ENCODE data around the gene PLEKHG2.
A peak's percentile ranks its signal among the peaks of the same experiment; 100 is the strongest.

PLEKHG2 gene

GRCh38 chr19:39405261-39405957 lies 7.1 kb upstream of the PLEKHG2 start:
- no peaks in the 10 kb centered on the region for H3K9me3 ChIP-seq (ENCODE audit: severe bottlenecking)
- no peak overlapping the region for H3K27ac ChIP-seq
- no peaks in the 10 kb centered on the region for H3K36me3 ChIP-seq
- no peaks in the 10 kb centered on the region for H3K27me3 ChIP-seq (ENCODE audit: insufficient read depth, low read depth, severe bottlenecking)
- TF ChIP-seq, protein P1, sequence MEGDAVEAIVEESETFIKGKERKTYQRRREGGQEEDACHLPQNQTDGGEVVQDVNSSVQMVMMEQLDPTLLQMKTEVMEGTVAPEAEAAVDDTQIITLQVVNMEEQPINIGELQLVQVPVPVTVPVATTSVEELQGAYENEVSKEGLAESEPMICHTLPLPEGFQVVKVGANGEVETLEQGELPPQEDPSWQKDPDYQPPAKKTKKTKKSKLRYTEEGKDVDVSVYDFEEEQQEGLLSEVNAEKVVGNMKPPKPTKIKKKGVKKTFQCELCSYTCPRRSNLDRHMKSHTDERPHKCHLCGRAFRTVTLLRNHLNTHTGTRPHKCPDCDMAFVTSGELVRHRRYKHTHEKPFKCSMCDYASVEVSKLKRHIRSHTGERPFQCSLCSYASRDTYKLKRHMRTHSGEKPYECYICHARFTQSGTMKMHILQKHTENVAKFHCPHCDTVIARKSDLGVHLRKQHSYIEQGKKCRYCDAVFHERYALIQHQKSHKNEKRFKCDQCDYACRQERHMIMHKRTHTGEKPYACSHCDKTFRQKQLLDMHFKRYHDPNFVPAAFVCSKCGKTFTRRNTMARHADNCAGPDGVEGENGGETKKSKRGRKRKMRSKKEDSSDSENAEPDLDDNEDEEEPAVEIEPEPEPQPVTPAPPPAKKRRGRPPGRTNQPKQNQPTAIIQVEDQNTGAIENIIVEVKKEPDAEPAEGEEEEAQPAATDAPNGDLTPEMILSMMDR (IDR thresholded peaks at IDR 0.05; ENCODE audit: low read depth, low read length) = no peak
- no peak overlapping the region for H3K4me3 ChIP-seq (ENCODE audit: low read depth, low read length)
- DNase-seq = no peak

GRCh38 chr19:39405958-39406655 lies 6.4 kb upstream of the PLEKHG2 start:
- H3K27me3 ChIP-seq (ENCODE audit: insufficient read depth, low read depth, severe bottlenecking) = no peaks in the 10 kb centered on the region
- no peaks in the 10 kb centered on the region for H3K36me3 ChIP-seq
- no peaks in the 10 kb centered on the region for H3K9me3 ChIP-seq (ENCODE audit: severe bottlenecking)
- peak; percentile 55 for DNase-seq
- TF ChIP-seq, protein P1 (IDR thresholded peaks at IDR 0.05; ENCODE audit: low read depth, low read length) = no peak
- H3K27ac ChIP-seq = no peak overlapping the region
- H3K4me3 ChIP-seq (ENCODE audit: low read depth, low read length) = peak overlapping the region; percentile 74

DNA sequence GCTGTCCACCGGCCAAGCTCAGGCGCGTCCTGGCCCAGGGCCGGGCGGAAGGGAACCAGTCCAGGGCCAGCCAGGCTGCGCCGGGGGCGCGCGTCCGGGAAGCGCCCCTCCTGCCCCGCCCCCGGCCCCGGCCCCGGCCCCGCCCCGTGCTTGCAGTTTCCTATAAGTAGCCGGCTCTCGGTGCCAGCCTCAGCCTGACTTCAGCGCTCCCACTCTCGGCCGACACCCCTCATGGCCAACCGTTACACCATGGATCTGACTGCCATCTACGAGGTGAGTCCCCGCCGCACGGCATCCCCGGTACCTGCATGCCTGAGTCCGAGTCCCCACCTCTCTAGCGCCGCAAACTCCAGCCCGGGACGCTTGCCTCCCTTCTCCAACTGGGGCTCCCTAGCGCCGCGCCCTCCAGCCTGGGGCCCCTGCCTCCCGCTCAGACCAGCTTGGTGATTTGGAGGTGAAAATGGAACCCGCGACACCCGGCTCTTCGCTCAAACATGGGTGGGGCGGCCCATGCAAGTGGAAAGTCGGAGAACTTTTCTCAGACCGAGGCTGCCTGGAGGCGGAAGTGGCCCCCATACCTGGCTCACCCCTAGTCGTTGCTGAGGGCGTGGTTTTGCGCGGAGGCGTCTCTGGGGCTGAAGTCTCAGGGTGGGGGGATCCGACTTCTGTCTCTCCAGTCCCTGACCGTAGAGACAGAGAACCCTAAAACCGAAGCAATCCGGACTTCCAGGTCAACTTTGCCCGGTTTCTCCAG lies 5.6 kb upstream of the PLEKHG2 start, which contains the start of gene ZFP36:
Gene ZFP36 (plus strand): TSS at position 192 of the 754 bp plus-strand sequence. CDS start 58 bp downstream, at position 250.
- TF ChIP-seq, protein P1 (IDR thresholded peaks at IDR 0.05; ENCODE audit: low read depth, low read length) = no peak
- Histone ChIP-seq H3K27ac (no peak within 1 kb of the TSS), H3K9me3 (ENCODE audit: severe bottlenecking) (no peaks in the 10 kb centered on the region), H3K36me3 (no peaks in the 10 kb centered on the region), H3K27me3 (ENCODE audit: insufficient read depth, low read depth, severe bottlenecking) (no peaks in the 10 kb centered on the region), H3K4me3 (ENCODE audit: low read depth, low read length) (peak within 1 kb of the TSS; percentile 74)
- peak; percentile 72 for DNase-seq

DNA sequence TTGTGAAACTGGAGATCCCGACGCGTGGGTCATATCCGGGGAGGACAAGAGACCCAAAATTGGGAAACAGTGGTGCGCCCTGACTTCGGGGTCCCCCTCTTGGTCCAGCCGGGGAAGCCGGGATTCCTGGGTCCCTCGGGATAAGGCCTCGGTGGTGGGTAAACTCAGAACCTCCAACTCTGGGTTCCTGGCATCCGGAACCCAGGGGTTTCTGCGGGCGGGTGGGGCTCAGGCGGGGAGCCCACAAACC lies 5.1 kb upstream of the PLEKHG2 start:
- TF ChIP-seq, protein P1 (IDR thresholded peaks at IDR 0.05; ENCODE audit: low read depth, low read length) = no peak
- peak overlapping the region; percentile 74 for H3K4me3 ChIP-seq (ENCODE audit: low read depth, low read length)
- DNase-seq = no peak
- H3K27me3 ChIP-seq (ENCODE audit: insufficient read depth, low read depth, severe bottlenecking) = no peaks in the 10 kb centered on the region
- no peak overlapping the region for H3K27ac ChIP-seq
- no peaks in the 10 kb centered on the region for H3K36me3 ChIP-seq
- H3K9me3 ChIP-seq (ENCODE audit: severe bottlenecking) = no peaks in the 10 kb centered on the region

DNA sequence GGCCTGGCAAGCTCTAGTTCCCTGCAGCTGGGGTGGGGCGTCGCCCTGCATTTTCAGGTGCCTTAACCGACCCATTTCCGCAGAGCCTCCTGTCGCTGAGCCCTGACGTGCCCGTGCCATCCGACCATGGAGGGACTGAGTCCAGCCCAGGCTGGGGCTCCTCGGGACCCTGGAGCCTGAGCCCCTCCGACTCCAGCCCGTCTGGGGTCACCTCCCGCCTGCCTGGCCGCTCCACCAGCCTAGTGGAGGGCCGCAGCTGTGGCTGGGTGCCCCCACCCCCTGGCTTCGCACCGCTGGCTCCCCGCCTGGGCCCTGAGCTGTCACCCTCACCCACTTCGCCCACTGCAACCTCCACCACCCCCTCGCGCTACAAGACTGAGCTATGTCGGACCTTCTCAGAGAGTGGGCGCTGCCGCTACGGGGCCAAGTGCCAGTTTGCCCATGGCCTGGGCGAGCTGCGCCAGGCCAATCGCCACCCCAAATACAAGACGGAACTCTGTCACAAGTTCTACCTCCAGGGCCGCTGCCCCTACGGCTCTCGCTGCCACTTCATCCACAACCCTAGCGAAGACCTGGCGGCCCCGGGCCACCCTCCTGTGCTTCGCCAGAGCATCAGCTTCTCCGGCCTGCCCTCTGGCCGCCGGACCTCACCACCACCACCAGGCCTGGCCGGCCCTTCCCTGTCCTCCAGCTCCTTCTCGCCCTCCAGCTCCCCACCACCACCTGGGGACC lies 4.6 kb upstream of the PLEKHG2 start:
- no peaks in the 10 kb centered on the region for H3K27me3 ChIP-seq (ENCODE audit: insufficient read depth, low read depth, severe bottlenecking)
- no peaks in the 10 kb centered on the region for H3K36me3 ChIP-seq
- no peak overlapping the region for H3K4me3 ChIP-seq (ENCODE audit: low read depth, low read length)
- TF ChIP-seq, protein P1 (IDR thresholded peaks at IDR 0.05; ENCODE audit: low read depth, low read length) = no peak
- DNase-seq = no peak
- H3K9me3 ChIP-seq (ENCODE audit: severe bottlenecking) = no peaks in the 10 kb centered on the region
- no peak overlapping the region for H3K27ac ChIP-seq
